HCT116 (cell line): ENCODE measurements around the gene CLCF1.

Source experiments
- POLR2A ChIP-seq: IDR thresholded peaks from 2 replicates; pipeline ENCODE4 v1.7.0; 2011; ENCODE audit warnings: borderline replicate concordance; ENCODE audit not compliant: insufficient read depth, insufficient read length; ENCODE audit errors: extremely low read depth
- POLR2AphosphoS5 ChIP-seq: IDR thresholded peaks from 2 replicates; pipeline ENCODE4 v1.6.1; 2011; ENCODE audit warnings: mild to moderate bottlenecking, low read depth, low read length, moderate library complexity
- TF ChIP-seq, protein P1 (sequence below), 3 experiments: fragments of 200-600 bp in 1 of 3; sonication (generic) in 1 of 3; IDR thresholded peaks in 2 of 3; conservative IDR thresholded peaks in 1 of 3; 2 replicates each; pipeline ENCODE4 v1.5.1; 2012 to 2017; ENCODE audit warnings: low read depth in 2 of 3, low read length in 2 of 3, antibody characterized with exemption in 1 of 3, borderline replicate concordance in 1 of 3, control low read depth in 1 of 3, mild to moderate bottlenecking in 1 of 3, mixed read lengths in 1 of 3, mixed run types in 1 of 3, moderate library complexity in 1 of 3; ENCODE audit not compliant: insufficient read depth in 1 of 3

- TF ChIP-seq, protein P1, sequence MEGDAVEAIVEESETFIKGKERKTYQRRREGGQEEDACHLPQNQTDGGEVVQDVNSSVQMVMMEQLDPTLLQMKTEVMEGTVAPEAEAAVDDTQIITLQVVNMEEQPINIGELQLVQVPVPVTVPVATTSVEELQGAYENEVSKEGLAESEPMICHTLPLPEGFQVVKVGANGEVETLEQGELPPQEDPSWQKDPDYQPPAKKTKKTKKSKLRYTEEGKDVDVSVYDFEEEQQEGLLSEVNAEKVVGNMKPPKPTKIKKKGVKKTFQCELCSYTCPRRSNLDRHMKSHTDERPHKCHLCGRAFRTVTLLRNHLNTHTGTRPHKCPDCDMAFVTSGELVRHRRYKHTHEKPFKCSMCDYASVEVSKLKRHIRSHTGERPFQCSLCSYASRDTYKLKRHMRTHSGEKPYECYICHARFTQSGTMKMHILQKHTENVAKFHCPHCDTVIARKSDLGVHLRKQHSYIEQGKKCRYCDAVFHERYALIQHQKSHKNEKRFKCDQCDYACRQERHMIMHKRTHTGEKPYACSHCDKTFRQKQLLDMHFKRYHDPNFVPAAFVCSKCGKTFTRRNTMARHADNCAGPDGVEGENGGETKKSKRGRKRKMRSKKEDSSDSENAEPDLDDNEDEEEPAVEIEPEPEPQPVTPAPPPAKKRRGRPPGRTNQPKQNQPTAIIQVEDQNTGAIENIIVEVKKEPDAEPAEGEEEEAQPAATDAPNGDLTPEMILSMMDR (IDR thresholded peaks at IDR 0.05 in 2 of 3, conservative IDR thresholded peaks at IDR 0.05 in 1 of 3; ENCODE audit: borderline replicate concordance in 1 of 3, insufficient read depth in 1 of 3, low read depth in 2 of 3, low read length in 2 of 3) = no peak
- TF ChIP-seq POLR2AphosphoS5 (no peak), POLR2A (no peak)
Measured at GRCh38 chr11:67317888-67318555, 55.4 kb downstream of the CLCF1 start.
